ENCODE data around the gene MRPL3. TPM values are rescaled to one million over a fixed set of nuclear protein-coding genes. Genes with fewer than 3 reads are reported as not detected.
A peak's percentile ranks its signal among the peaks of the same experiment; 100 is the strongest.

The MRPL3 gene
- 10 to 100 TPM; 58.5 to 91.8 (median 70.1) TPM for total RNA-seq
- 10 to 100 TPM; 57.2 to 85.2 TPM for polyA plus RNA-seq
- long read RNA-seq, donor 1, transcript MRPL3-209 (10 exons, 1,377 nt) = minor isoform, 7 of 331 reads
- long read RNA-seq, donor 1, transcript MRPL3-201 (10 exons, 1,706 nt) = major isoform, 305 of 331 reads
- long read RNA-seq, donor 1, partial matches to known transcripts = 10 of 331 reads
- long read RNA-seq, donor 1, other reads (novel, unspliced or antisense) = 8 of 331 reads
- long read RNA-seq, donor 2, transcript MRPL3-201 (10 exons, 1,706 nt) = major isoform, 61 of 80 reads
- long read RNA-seq, donor 2, transcript MRPL3-208 (4 exons, 813 nt) = minor isoform, 5 of 80 reads
- long read RNA-seq, donor 2, partial matches to known transcripts = 13 of 80 reads
- long read RNA-seq, donor 2, other reads (novel, unspliced or antisense) = 0 of 80 reads
- long read RNA-seq, donor 3, transcript MRPL3-201 (10 exons, 1,706 nt) = major isoform, 62 of 70 reads
- long read RNA-seq, donor 3, partial matches to known transcripts = 4 of 70 reads
- long read RNA-seq, donor 3, other reads (novel, unspliced or antisense) = 2 of 70 reads

- no peak for TF ChIP-seq EP300 (IDR thresholded peaks at IDR 0.05)
- TF ChIP-seq CTCF (IDR thresholded peaks at IDR 0.05) = no peak
- peak; percentile 32 for TF ChIP-seq POLR2A (IDR thresholded peaks at IDR 0.05)
- Histone ChIP-seq H3K4me3 (peak within 1 kb of the TSS; percentile 88), H3K4me1 (ENCODE audit: insufficient read depth) (peaks cover 7% of the 10 kb centered on the region), H3K36me3 (no peaks in the 10 kb centered on the region), H3K9me3 (no peaks in the 10 kb centered on the region), H3K27ac (peak within 1 kb of the TSS; percentile 43 to 66), H3K27me3 (no peaks in the 10 kb centered on the region)
- intact Hi-C loops (cut with DNase I) = no loop called here
- DNase-seq = peak; percentile 76 to 88 (median 80)
- WGBS, 3 donors = 2 to 3% (median 3%) methylated on average over 47 of the region's 47 CpGs
Measured at GRCh38 chr3:131502530-131503319, at the start of gene MRPL3. Gene MRPL3, minus strand, starts transcription at chr3:131502971. Its CDS starts 150 bp downstream, at chr3:131502821.

GRCh38 chr3:131551761-131552160 is 49.0 kb upstream of the MRPL3 start:
- H3K27ac ChIP-seq = no peak overlapping the region
- TF ChIP-seq EP300 (IDR thresholded peaks at IDR 0.05) = no peak
- H3K36me3 ChIP-seq = no peaks in the 10 kb centered on the region
- peak; percentile 35 to 74 (median 55) for DNase-seq
- intact Hi-C loops (cut with DNase I) = no loop called here
- no peaks in the 10 kb centered on the region for H3K27me3 ChIP-seq
- no peaks in the 10 kb centered on the region for H3K9me3 ChIP-seq
- 4 to 9% (median 9%) methylated on average over 4 of the region's 4 CpGs for WGBS, 3 donors
- H3K4me3 ChIP-seq = no peak overlapping the region
- peaks cover 3% of the 10 kb centered on the region for H3K4me1 ChIP-seq (ENCODE audit: insufficient read depth)

GRCh38 chr3:131550562-131551465 is 48.0 kb upstream of the MRPL3 start:
- H3K9me3 ChIP-seq = no peaks in the 10 kb centered on the region

GRCh38 chr3:131549340-131549739 is 46.6 kb upstream of the MRPL3 start:
- TF ChIP-seq CTCF (IDR thresholded peaks at IDR 0.05) = no peak
- no peak for TF ChIP-seq EP300 (IDR thresholded peaks at IDR 0.05)
- no peak for TF ChIP-seq POLR2A (IDR thresholded peaks at IDR 0.05)
- Histone ChIP-seq H3K27ac (no peak overlapping the region), H3K9me3 (no peaks in the 10 kb centered on the region), H3K36me3 (no peaks in the 10 kb centered on the region), H3K4me3 (no peak overlapping the region), H3K27me3 (no peaks in the 10 kb centered on the region), H3K4me1 (ENCODE audit: insufficient read depth) (peaks cover 3% of the 10 kb centered on the region)
- intact Hi-C loops (cut with DNase I) = no loop called here
- no peak for DNase-seq
- WGBS, 3 donors = 88 to 98% (median 96%) methylated on average over 1 of the region's 1 CpG

More at GRCh38 chr3:131550562-131551465, 48.0 kb upstream of the MRPL3 start:
- Histone ChIP-seq H3K4me1 (ENCODE audit: insufficient read depth) (peaks cover 3% of the 10 kb centered on the region), H3K4me3 (no peak overlapping the region), H3K36me3 (no peaks in the 10 kb centered on the region), H3K27ac (no peak overlapping the region), H3K27me3 (no peaks in the 10 kb centered on the region)
- TF ChIP-seq CTCF (IDR thresholded peaks at IDR 0.05) (no peak), EP300 (IDR thresholded peaks at IDR 0.05) (no peak), POLR2A (IDR thresholded peaks at IDR 0.05) (no peak)
- WGBS, 3 donors = 68 to 91% (median 82%) methylated on average over 4 of the region's 4 CpGs
- DNase-seq = no peak
- intact Hi-C loops (cut with DNase I) = no loop called here

Measured in ovary (tissue), 10 donors.